Inflammatory macrophage treated with lipopolysaccharide for 1 hour (primary cell): Measurements from ENCODE around the gene LTB.

Experiments
- DNase-seq, 2 donors: peaks; one replicate each; pipeline ENCODE4 v3.0.0-alpha.2; 2020 to 2022

The LTB gene

GRCh38 chr6:31575335-31575901 lies 6.8 kb downstream of the LTB start, which contains the start of gene TNF:
TNF (plus strand) TSS chr6:31575565; CDS start chr6:31575742, 177 bp downstream.
- DNase-seq, result peak; percentile 97 to 99

GRCh38 chr6:31574106-31575061 lies 7.8 kb downstream of the LTB start:
- DNase-seq, result peak in 1 of 2 donors; percentile 32

DNA sequence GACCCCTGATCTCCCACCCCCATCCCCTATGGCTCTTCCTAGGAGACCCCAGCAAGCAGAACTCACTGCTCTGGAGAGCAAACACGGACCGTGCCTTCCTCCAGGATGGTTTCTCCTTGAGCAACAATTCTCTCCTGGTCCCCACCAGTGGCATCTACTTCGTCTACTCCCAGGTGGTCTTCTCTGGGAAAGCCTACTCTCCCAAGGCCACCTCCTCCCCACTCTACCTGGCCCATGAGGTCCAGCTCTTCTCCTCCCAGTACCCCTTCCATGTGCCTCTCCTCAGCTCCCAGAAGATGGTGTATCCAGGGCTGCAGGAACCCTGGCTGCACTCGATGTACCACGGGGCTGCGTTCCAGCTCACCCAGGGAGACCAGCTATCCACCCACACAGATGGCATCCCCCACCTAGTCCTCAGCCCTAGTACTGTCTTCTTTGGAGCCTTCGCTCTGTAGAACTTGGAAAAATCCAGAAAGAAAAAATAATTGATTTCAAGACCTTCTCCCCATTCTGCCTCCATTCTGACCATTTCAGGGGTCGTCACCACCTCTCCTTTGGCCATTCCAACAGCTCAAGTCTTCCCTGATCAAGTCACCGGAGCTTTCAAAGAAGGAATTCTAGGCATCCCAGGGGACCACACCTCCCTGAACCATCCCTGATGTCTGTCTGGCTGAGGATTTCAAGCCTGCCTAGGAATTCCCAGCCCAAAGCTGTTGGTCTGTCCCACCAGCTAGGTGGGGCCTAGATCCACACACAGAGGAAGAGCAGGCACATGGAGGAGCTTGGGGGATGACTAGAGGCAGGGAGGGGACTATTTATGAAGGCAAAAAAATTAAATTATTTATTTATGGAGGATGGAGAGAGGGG lies 8.8 kb downstream of the LTB start:
- DNase-seq, result no peak

- DNase-seq, result no peak
These were observed 9.9 kb downstream of the LTB start, which contains the start of gene LTA for GRCh38 chr6:31572041-31572911. LTA (plus strand) TSS chr6:31572289; CDS start chr6:31572743, 454 bp downstream.

GRCh38 chr6:31569861-31570536 lies 12.2 kb downstream of the LTB start:
- DNase-seq, result no peak

DNA sequence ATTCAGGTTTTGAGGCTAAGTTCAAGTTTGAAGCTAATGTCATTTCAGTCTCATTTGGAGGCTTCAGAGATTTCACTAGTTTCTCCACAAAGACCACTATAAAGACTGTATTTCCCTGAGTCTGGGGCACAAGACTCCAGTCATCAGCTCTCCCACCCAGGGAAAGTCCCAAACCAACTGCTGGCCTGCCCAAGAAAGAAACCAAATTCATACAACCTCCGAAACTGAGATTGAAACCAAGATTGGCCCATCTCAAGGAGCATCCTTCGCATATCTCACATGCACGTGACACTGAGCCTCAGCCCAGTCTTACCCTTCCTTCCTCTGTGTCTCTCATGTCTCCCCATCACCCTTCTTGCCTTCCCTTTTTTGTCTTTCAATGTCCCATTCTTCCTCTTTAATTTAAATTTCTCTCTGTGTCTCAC lies 13.7 kb downstream of the LTB start:
- DNase-seq, result peak; percentile 96

DNA sequence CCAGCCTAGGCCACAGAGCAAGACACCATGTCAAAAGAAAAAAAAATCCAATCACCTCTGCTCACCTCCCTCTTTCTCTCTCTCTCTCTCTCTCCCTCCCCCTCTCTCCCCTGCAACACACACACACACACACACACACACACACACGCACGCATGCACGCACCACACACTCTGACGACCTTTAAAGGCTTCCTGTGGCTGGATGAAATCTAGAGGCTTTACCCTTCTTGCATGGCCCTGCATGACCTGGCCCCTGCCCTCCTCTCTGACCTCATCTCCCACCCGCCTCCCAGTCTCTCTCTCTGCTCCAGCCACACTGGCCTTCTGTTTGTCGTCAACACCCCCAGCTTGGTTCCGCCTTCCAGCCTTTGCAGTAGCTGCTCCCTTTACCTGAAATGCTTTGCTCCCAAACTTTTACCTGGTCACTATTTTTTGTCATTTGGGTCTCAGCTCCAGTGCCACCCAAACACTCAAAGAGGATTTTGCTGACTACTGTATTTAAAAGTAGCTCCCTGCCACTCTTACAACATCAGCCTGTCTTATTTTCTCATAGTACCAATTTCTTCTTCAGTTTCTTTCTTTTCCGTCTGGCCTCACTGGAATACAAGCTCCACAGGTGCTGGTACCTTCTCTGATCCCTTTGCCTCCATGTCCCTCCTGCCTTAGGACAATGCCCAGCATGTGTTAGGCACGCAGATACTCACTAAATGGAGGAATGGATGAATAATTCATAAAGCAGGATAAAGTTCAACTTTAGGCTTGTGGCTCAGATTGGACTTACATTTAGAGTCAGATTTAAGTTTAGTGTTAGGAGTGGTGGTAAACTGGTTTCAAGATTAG lies 14.5 kb downstream of the LTB start:
- DNase-seq, result peak; percentile 62 to 79

GRCh38 chr6:31560697-31561058 lies 21.5 kb downstream of the LTB start:
- DNase-seq, result no peak

- peak; percentile 89 to 94 for DNase-seq
These were observed 22.1 kb downstream of the LTB start for GRCh38 chr6:31559958-31560696.

- DNase-seq, result no peak
These were observed 22.6 kb downstream of the LTB start for GRCh38 chr6:31559606-31559957.

GRCh38 chr6:31558631-31559500 lies 23.4 kb downstream of the LTB start:
- DNase-seq, result peak; percentile 98 to 99

GRCh38 chr6:31558318-31558625 lies 24.0 kb downstream of the LTB start:
- no peak for DNase-seq

DNA sequence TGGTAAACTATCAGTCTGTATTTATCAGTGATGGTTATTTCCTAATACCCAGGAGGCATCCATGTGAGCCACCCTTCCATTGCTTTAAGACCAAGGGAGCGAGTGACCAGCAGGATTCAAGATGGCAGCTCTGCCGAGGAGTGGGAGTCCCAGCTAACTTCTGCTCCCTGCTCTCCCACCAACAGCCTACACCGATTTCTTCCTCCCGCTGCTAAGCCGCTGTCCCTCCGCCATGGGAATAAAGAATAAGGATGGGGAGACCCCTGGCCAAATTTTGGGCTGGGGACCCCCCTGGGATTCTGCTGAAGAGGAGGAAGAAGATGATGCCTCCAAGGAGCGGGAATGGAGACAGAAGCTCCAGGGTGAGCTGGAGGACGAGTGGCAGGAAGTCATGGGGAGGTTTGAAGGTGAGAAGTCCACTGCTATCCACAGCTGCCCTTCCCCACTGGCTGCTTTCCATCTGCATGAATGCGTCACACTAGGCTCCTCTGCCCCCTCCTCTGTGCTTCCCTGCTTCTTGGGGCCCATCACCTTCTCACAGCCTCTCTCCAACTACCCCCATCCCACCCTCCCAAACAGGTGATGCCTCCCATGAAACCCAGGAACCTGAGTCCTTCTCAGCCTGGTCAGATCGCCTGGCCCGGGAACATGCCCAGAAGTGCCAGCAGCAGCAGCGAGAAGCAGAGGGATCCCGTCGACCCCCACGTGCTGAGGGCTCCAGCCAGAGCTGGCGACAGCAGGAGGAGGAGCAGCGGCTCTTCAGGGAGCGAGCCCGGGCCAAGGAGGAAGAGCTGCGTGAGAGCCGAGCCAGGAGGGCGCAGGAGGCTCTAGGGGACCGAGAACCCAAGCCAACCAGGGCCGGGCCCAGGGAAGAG lies 24.5 kb downstream of the LTB start:
- DNase-seq, result no peak

DNA sequence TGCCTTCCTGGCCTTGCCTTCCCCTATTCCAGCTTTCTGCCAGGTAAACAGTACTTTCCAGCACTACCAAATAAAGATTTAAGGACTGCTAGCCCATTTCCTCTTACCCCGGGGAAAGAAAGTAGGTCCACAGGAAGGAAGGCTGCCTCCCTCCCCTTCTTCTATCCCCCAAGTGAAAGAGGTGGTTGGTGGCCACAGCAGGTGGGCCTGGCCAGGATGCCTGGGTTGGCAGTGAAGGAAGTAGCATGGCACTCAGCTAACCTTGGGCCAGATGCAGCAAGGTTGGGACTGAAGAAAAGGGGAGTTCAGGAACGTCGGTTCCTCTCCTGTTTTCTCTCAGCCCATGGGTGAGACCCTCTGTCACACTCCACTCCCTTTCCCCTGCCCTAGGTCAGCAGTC lies 25.9 kb downstream of the LTB start:
- DNase-seq, result no peak

- peak; percentile 85 to 89 for DNase-seq
These were observed 30.9 kb downstream of the LTB start for GRCh38 chr6:31551371-31551770.

GRCh38 chr6:31548544-31548873 lies 33.7 kb downstream of the LTB start:
- DNase-seq, result no peak

DNA sequence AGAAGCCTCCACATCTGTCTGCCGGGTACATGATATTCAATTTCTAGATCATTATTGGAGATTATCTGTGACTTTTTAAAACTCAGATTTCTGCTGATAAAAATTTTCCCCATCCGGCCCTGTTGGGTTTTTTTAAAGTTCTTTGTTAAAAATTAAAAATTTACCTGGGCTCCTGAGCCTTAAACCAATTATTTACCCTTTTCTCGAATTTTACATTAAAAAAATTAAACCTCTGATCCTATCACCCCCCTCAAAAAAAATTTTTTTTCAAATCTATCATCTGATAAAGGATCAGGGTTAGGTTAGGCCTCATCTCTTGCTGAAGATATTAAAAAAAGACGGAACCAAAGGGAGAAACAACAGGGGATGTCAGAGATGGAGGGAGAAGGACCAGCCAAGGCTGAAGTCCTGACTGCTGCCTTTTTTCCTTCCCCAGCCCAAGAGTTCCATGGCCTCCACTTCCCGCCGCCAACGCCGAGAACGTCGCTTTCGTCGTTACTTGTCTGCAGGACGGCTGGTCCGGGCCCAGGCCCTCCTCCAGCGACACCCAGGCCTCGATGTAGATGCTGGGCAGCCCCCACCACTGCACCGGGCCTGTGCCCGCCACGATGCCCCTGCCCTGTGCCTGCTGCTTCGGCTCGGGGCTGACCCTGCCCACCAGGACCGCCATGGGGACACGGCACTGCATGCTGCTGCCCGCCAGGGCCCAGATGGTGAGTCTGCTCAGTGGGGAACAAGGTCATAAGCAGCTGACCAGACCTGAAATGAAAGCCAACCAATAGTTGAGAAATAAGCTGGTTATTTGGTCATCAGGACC lies 34.3 kb downstream of the LTB start:
- peak; percentile 34 to 60 for DNase-seq
